ENCODE data around the gene SOAT2.
A peak's percentile ranks its signal among the peaks of the same experiment; 100 is the strongest.

SOAT2 gene

GRCh38 chr12:53102883-53103807, at the start of gene SOAT2:
Gene SOAT2 (plus strand): TSS chr12:53103486. CDS start chr12:53103578, 92 bp downstream.
- DNase-seq: peak; percentile 93

GRCh38 chr12:53054112-53054878, 49.0 kb upstream of the SOAT2 start:
- DNase-seq: peak; percentile 99

- DNase-seq: no peak
Observed at GRCh38 chr12:53055471-53056266, 47.6 kb upstream of the SOAT2 start.

GRCh38 chr12:53056296-53056695, 47.0 kb upstream of the SOAT2 start:
- no peak for DNase-seq

- DNase-seq: no peak
Observed at GRCh38 chr12:53056901-53057300, 46.4 kb upstream of the SOAT2 start.

- DNase-seq: peak; percentile 73
Observed at GRCh38 chr12:53057816-53058500, 45.3 kb upstream of the SOAT2 start.

GRCh38 chr12:53058674-53059433, 44.4 kb upstream of the SOAT2 start:
- no peak for DNase-seq

GRCh38 chr12:53059434-53060063, 43.7 kb upstream of the SOAT2 start:
- no peak for DNase-seq

- DNase-seq: peak; percentile 55
Observed at GRCh38 chr12:53060064-53060720, 43.1 kb upstream of the SOAT2 start.

GRCh38 chr12:53060721-53061276, 42.5 kb upstream of the SOAT2 start:
- peak; percentile 91 for DNase-seq

GRCh38 chr12:53061404-53062010, 41.8 kb upstream of the SOAT2 start:
- DNase-seq: peak; percentile 98

GRCh38 chr12:53062011-53062961, 41.0 kb upstream of the SOAT2 start:
- peak; percentile 48 for DNase-seq

- no peak for DNase-seq
Observed at GRCh38 chr12:53062977-53063707, 40.1 kb upstream of the SOAT2 start.

- peak; percentile 32 for DNase-seq
Observed at GRCh38 chr12:53063708-53064612, 39.3 kb upstream of the SOAT2 start.

GRCh38 chr12:53064613-53065436, 38.5 kb upstream of the SOAT2 start:
- DNase-seq: no peak

GRCh38 chr12:53065470-53065869, 37.8 kb upstream of the SOAT2 start:
- no peak for DNase-seq

All from DMS53 (cell line).